IPS DF 19.7 (cell line): Measurements from ENCODE around the gene EHBP1.
"Not testable (repeated sequence)": the region's sequence is repeated elsewhere in the genome, so short reads cannot be mapped to it uniquely, and the experiment has no call there.

Source experiments
- DNase-seq: peaks from one replicate; pipeline ENCODE4 v3.0.0-alpha.2; 2013; ENCODE audit warnings: low read depth, low spot score

EHBP1 gene

DNA sequence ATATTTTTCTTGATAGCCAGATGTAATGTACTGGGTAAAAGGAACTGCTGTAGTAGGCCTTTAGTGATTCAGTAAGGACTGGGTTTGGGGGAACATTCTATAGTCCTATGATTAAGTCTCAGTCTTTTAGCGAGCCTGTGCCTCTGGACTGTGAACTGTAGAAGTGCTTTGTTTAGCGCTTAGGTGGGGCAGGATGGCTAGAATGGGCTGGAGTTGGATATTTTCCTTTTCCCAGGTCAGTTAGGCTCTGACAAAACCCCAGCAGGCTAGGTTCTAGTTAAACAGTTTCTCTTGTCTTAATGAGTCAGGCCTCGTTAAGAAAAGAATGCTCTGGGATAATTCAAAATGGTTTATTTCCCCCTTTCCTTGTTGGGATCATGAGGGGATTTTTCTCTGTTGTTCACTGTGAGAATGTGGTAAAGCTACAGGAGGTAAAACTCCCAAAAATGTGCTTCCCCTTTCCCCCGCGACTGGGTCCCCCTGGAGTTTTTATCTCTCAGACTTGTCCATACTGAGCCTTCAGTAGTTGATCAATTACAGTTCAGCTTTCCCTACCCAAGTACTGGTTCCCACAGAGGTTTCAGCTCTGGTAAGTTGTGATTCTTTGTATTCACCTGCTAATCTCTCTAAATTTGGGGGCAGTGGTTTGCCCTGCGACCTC, 31.5 kb downstream of the EHBP1 start:
- no peak for DNase-seq

DNA sequence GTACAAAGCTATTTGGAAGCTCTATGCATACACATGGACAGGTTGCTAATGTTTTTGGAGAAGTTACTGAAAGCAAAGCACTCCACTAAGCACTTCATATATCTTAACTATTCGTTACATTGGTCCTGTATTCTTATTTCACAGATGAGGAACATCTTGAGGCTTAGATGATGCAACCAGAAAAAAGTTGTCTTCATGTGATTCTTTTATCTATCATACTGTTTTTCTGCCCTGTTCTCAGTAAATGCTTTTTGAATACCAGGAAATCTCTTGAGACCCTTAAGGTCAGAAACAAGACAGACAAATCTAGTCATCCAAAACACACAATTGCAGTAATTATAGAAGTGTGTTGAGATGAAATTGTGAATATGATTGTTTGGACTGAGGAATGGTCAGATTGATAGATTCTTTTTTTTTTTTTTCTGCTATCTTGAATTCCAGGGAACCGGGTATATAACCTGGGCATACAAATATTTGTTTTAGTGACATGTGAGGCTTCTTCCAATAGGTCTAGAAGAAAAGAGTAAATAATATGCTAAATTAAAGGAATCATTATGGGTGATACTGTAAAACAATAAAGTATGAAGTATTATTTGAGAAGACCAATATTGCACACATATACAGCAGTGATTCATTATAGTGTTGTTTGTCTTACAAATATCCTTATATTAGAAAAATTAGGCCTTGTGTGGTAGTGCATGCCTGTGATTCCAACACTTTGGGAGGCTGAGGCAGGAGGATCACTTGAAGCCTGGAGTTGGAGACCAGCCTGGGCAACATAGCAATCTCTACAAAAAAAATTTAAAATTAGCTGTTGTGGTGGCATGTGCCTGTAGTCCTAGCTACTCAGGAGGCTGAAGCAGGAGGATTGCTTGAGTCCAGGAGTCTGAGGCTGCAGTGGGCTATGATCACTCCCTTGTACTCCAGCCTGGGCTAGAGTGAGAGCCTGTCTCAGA, 33.7 kb downstream of the EHBP1 start:
- DNase-seq: no peak

DNA sequence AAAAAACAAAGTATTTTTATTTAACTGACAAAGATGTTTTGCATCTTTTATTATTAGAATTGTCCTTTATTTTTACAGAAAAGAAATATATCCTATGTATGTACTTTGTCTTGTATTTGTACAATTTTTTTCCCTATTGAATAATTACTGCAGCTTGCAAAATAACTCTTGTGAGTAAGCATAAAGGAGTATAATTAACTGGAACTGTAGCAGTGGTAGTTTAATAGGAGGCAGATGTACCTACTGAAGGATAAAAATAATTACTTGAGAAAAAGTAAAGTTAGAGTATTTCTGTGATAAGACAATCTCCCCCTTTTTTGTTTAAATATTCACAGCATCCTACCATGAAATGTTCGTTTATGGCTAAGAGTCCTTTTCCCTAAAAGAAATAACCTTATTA, 34.7 kb downstream of the EHBP1 start:
- no peak for DNase-seq

DNA sequence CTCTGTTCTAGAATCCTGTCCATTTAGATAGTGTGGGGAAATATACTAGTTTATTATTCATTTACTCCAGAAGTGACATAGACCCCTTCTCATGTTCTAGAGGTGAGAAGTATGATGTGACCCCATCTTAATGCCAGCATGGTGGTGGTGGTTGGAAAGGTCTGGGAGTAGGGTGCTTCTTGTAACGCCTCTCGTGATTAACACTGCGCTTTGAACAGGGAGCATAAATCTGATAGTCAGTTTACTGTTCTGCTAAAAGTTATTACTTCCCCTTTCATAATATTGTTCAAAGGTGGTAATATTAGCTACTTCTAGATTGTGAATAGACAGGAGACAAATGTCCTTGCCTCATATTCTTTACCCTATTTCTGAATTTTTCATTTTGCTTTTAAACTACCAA, 35.6 kb downstream of the EHBP1 start:
- DNase-seq: no peak

DNA sequence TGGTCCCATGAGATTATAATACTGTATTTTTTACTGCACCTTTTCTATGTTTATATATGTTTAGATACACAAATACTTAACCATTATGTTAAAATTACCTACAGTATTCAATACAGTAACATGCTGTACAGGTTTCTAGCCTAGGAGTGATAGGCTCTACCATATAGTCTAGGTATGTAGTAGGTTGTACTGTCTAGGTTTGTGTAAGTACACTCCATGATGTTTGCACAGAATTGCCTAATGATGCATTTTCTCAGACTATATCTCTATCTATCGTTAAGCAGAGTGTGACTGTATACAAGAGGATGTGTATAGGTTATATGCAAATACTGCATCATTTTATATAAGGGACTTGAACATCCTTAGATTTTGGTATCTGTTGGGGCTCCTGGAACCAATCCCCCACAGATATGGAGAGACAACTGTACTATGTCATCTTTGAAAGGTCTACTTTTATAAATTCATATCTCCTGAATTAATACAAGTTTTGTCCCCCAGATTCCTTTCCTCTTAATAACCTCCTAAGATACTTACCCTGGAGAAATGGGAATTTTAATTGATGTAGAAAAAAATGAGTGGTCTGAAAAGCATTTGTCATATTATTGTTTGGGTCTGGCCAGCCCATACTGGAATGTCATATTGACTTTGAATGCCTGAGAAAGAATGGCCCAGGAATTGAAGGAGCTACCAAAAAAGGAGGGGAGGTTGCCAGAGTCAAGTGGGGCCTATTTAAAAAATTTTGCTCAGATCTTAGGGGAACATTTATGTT, 36.6 kb downstream of the EHBP1 start:
- no peak for DNase-seq

DNA sequence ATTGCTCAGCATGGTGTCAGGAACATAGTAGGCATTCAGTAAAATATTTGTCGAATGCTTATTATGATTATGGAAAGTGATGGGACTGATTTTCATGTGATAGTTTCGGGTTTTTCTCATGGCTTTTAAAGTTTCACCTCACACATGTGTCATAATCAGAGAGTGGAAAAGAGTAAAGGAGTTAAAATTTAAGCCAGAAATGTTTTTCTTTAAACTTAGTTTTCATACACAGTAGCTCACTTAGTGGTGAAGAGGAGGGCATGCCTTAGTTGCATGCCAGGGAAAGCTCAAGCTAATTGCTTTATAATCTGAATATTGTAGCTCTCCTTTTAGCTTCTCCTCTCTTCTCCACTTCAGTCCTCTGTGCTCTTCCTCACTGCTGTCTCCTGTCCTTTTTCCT, 38.0 kb downstream of the EHBP1 start:
- DNase-seq: no peak

DNA sequence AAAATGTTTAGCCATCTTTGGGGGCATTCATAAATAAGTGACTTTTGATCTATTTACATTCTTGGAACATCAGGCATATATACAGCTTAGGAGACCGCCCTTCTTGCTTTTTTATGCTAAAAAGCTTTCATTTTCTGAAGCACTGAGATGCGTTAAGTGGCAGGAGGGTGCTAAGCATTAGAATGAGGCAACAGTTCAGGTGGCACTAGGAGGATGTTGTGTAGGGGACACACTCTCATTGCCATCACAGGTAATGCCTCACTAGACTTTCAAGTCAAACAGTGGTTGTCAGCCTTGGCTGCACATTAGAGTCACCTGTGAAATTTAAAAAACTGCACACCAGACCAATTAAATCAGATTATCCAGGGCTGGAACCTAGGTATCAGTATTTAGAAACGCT, 39.1 kb downstream of the EHBP1 start:
- no peak for DNase-seq

DNA sequence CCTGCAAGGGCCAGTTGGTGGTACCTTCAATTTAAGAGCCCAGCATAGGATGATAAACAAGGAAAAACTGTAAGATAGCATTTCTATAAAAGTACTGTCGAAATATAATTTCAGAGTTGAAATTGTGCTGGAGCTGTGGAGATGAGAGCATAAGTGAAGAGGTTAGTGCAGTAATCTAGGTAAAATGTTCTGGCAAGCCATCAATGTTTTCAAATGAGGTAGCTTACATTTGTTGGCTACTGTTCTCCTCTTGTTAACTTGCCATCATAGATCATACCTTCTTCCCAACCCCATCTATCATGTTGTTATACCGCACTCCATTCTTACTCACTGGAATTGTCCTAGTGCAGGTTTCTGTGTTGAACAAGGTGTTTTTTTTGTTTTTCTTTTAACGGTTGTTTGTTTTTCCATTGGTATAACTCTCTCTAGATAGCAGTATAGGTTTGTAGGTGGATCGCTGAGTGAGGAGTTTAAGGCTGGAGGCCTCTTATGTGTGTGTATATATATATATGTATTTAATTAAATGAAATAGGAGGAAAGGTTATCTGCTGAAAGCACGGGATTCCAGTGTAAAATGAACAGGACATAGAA, 40.5 kb downstream of the EHBP1 start:
- DNase-seq: no peak

DNA sequence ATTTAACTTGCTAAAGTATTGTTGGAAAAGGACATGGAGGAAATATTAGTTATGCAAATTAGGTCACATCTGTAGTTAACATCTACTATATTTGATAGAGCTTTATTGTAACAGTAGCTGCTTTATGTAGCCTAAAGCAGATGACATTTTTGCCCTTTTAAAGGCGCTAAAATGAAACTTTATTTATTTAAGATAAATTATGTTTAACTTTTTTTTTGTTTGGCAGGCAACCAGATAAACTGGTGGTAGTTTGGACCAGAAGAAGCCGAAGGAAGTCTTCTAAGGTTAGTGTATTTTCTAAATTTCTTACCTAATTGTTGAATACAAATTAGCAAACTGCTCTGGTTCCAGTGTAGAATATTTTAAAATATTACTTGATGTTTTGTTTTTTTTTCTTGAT, 41.7 kb downstream of the EHBP1 start:
- no peak for DNase-seq

DNA sequence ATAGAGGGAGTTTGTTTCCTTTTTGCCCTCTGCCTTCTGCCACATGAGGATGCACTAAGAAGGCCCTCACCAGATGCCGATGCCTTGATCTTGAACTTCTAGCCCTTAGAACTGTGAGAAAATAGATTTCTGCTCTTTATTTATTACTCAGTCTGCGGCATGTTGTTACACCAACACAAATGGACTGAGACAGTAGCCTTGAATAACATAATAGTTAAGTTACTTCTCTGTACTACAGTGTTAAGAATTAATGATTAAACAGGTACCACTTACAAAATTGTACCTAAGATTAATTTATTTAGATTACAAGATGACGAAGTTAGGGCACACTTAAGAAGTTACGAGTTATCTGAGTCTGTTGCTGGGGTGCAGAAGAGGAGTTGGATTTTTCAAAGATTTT, 42.4 kb downstream of the EHBP1 start:
- no peak for DNase-seq

DNA sequence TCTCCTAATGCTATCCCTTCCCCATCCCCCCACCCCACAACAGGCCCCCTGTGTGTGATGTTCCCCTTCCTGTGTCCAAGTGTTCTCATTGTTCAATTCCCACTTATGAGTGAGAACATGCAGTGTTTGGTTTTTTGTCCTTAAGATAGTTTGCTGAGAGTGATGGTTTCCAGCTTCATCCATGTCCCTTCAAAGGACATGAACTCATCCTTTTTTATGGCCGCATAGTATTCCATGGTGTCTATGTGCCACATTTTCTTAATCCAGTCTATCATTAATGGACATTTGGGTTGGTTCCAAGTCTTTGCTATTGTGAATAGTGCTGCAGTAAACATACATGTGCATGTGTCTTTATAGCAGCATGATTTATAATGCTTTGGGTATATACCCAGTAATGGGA, 43.6 kb downstream of the EHBP1 start:
- DNase-seq: not testable (repeated sequence)

DNA sequence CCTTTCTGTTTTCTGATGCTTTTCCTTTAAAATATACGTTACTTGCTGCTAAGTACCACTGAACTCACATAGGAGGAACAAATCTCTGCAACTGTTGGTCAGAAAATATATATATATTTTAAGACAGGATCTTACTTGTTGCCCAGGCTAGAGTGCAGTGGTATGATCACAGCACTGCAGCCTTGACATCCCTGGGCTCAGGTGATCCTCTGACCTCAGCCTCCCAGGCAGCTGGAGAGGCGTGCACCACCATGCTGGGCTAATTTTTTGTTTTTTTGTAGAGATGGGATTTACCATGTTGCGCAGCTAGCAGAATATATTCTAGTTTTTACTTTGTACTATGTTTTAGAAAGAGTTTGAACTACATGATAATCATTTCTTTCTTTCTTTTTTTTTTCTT, 51.5 kb downstream of the EHBP1 start:
- DNase-seq: no peak

DNA sequence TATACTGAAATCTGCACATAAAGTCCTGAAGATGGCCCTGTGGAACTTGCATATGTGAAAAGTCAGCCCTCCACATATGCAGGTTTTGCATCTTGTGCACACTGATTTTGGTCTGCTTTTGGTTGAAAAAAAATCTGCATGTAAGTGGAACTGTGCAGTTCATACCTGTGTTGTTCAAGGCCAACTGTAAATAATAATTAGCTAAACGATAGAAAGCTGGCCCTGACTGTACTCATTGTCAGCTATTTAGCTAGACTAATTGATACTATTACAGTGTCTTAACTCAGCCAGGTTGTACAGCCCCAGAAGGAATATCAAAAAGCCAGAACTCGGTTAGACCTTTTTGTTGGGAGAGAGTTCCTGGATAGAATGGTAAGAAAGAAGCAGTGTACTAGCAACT, 54.5 kb downstream of the EHBP1 start:
- no peak for DNase-seq

DNA sequence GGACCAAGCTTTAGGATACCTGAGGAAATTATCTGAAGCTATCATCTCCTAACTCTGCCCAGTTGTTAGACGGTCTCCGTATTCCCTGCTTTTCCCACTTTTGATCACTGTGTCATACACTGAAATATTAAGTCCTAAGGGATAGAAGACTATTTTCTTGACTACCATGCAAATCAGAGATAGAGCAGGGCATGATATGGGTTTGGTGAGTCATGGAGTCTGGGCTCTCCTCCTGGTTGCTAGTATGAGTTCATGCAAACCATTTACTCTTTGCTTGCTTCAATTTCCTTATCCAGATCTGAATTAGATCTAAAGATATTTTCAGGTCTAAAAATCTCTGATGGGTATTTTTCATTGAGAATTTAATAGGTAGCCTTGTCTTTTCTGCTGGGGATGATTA, 55.0 kb downstream of the EHBP1 start:
- no peak for DNase-seq

DNA sequence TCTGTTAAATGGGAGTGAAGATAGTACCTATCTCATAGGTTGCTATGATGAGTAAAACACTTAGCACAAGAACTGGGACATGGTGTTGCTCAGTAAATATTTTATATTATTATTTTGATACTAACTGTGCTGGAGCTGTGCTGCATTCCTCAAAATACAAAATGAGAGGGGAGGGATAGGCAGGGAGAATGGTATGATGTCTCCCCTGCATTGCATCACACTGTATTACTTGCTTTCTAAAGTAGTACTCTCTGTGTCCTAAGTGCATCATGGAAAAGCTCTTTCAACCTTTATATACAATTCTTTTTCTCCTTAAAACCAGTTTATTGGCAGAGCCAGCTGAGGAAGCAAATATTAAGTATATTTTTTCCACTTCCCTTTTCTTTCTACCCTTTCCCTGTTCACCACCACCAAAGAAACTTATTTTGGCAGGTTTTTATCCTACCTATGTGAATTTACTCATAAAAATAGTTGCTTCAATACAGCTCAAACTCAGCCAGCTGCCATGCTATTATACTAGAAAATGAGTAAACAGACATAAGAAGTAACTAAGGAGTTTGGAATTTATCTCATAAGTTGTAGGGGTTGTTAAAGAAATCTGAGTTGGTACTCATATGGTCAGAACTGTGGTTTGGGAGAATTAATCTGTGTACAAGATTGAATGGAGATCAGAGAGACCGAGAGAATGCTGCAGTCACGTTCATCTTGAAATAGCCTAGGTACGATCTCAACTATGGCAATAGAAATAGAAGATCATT, 60.3 kb downstream of the EHBP1 start:
- no peak for DNase-seq

DNA sequence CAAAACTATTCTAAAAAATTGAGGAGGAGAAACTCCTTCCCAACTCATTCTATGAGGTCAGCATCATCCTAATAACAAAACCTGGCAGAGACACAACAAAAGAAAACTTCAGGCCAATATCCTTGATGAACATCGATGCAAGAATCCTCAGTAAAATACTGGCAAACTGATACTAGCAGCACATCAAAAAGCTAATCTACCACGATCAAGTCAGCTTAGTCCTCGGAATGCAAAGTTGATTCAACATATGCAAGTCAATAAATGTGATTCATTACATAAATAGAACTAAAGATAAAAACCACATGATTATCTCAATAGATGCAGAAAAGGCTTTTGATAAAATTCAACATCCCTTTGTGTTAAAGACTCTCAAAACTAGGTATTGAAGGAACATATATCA, 63.1 kb downstream of the EHBP1 start:
- DNase-seq: no peak

DNA sequence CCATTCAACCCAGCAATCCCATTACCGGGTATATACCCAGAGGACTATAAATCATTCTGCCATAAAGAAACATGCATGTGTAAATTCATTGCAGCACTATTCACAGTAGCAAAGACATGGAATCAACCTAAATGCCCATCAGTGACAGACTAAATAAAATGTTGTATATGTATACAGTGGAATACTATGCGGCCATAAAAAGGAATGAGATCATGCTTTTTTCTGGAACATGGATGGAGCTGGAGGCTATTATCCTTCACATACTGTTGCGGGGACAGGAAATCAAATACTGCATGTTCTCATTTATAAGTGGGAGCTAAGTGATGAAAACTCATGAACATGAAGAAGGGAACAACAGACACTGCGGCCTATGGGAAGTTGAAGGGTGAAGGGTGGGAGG, 65.1 kb downstream of the EHBP1 start:
- no peak for DNase-seq

DNA sequence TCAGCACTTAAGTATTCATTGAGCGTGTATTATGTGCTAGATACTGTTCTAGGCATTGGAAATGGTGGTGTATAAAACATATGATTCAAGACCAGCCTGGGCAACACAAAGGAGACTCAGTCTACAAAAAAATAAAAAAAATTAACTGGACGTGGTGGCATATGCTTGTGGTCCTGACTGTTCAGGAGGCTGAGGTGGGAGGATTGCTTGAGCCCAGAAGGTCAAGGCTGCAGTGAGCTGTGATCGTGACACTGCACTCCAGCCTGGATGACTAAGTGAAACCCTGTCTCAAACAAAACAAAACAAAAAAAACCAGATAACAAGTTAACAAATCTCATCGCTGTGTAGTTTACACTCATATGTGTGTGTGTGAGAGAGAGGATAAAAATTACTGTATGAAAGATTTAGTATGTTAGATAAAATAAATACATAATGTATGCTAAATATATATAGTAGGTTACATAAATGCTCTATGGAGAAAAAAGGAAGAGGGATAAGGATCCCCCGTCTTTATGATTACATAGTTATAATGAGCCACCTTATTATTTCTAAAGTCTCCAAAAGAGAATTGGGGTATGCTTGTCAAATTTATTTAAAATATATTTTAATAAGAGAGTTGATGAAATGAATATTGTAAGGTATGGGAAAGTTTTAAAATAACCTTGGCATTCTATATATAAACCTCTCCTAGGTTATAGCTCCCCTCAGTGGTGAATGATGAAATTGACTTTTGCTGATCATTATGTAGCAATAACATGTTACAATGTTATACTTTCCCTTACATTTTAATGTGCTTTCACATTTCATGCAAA, 69.2 kb downstream of the EHBP1 start:
- no peak for DNase-seq

DNA sequence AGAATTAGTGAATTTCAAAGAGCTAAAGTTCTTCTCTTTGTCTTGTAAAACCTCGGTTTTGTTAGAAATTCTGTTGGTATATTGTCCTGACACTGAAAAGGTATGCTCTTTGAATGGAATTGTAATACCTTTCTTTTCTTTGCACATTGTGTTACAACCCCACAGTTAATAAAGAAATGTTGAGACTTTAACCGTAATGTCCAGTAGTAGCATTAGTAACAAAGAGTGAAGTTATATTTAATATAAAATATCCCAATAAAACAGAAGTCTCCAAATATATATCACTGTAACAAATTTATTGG, 69.8 kb downstream of the EHBP1 start:
- DNase-seq: no peak

DNA sequence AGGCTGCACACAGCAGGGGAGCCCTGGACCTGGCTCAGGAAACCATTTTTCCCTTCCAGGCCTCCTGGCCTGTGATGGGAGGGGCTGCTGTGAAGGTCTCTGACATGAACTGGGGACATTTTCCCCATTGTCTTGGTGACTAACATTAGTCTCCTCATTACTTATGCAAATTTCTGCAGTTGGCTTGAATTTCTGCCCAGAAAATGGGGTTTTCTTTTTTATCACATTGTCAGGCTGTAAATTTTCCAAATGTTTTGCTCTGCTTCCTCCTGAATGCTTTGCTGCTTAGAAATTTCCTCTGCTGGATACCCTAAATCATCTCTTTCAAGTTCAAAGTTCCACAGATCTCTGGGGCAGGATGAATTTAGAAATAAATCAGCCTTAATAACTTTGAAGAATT, 78.2 kb downstream of the EHBP1 start:
- no peak for DNase-seq

DNA sequence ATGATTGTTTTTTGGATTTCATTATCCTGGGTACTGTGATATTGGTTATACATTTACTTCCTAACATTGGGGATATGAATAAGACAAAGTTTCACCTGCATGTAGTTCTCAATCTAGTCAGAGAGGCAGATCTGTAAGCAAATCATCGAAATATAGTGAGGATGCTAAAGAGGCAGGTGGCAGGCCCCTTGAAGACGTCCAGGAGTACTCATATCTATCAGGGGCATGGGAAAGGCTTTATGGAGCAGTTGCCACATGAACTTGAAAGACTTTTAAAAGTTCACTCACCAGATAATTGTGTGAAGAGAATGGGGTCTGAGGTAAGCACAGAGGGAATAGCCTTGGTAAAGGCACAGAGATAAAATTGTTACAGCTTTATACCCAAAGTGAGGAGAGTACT, 78.8 kb downstream of the EHBP1 start:
- DNase-seq: no peak
